Measurements from ENCODE around the gene DSG1.

Gene DSG1

DNA sequence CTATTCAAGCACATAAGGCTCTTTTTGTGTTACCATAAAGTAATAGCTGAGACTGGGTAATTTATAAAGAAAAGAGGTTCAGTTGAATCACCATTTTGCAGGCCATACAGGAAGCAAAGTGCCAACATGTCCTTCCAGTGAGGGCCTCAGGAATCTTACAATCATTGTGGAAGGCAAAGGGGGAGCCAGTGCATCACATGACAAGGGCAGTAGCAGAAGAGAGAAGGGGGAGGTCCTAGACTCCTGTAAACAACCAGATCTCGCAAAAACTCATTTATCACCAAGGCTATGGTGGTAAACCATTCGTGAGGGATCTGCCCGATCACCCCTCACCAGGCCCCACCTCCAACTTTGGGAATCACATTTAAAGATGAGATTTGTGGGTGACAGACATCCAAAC is 75.3 kb downstream of the DSG1 start:
- DNase-seq (ENCODE audit: low read depth) = no peak
- TF ChIP-seq, protein P1, sequence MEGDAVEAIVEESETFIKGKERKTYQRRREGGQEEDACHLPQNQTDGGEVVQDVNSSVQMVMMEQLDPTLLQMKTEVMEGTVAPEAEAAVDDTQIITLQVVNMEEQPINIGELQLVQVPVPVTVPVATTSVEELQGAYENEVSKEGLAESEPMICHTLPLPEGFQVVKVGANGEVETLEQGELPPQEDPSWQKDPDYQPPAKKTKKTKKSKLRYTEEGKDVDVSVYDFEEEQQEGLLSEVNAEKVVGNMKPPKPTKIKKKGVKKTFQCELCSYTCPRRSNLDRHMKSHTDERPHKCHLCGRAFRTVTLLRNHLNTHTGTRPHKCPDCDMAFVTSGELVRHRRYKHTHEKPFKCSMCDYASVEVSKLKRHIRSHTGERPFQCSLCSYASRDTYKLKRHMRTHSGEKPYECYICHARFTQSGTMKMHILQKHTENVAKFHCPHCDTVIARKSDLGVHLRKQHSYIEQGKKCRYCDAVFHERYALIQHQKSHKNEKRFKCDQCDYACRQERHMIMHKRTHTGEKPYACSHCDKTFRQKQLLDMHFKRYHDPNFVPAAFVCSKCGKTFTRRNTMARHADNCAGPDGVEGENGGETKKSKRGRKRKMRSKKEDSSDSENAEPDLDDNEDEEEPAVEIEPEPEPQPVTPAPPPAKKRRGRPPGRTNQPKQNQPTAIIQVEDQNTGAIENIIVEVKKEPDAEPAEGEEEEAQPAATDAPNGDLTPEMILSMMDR (IDR thresholded peaks at IDR 0.05; ENCODE audit: low read depth, low read length, missing control alignments) = no peak
- H3K4me3 ChIP-seq (ENCODE audit: low read depth, low read length) = no peak overlapping the region

DNA sequence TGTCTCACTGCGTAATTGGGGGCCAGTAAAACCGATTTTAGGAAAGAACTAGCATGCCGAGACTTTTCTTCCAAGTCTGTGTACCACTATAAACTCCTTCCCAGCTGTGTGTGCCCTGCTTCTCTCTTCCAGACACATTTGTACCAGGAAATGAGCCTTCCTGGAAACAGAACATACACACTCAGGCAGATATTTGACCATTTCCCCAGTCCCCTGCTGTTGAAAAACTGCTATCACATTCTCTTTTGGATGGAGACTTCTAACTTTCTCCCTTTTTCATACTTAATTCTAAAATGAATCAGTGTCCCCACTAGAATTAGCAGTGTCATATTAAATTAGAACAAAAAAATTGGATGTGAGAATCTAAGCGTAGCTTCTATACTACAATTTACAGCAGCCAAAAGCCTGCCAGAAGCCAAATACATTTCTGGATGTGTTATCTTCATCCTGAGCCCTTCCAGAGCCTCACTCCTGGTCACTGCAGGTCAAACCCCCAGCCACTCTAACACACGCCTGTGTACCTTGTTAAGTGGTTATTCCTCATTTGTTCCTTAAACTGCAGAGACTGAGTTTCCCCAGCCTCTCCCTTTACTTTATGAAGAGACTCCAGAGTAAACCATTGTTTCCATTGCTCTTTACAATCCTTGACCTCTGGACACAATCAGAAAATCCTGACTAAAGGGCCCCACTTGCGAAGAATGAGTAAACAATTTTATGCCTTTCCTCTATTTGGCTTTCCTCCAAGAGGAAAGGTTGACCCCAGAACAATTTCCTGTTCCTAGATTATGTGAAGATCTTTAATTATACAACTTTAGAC is 79.0 kb downstream of the DSG1 start:
- no peak overlapping the region for H3K4me3 ChIP-seq (ENCODE audit: low read depth, low read length)
- DNase-seq (ENCODE audit: low read depth) = no peak
- TF ChIP-seq, protein P1 (IDR thresholded peaks at IDR 0.05; ENCODE audit: low read depth, low read length, missing control alignments) = no peak

DNA sequence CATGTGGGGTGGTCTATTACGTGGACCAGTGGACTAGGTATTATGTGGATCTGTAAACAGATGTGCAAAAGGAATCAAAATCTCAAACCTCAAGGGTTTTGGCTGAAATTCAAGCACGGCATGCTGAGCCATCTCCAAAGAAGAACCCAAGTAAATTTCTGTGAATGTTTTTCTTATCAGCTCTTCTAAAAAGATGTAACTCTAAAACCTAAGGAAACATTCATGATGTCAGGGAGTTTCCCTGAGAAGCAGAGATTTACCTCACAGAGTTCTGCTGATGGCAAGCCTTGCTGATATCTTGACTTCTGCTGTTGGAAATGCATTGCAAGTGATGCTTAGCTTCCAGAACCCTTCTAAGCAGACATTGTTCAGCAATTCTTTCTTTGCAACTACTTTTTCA is 80.2 kb downstream of the DSG1 start:
- H3K4me3 ChIP-seq (ENCODE audit: low read depth, low read length) = no peak overlapping the region
- DNase-seq (ENCODE audit: low read depth) = no peak
- TF ChIP-seq, protein P1 (IDR thresholded peaks at IDR 0.05; ENCODE audit: low read depth, low read length, missing control alignments) = no peak

DNA sequence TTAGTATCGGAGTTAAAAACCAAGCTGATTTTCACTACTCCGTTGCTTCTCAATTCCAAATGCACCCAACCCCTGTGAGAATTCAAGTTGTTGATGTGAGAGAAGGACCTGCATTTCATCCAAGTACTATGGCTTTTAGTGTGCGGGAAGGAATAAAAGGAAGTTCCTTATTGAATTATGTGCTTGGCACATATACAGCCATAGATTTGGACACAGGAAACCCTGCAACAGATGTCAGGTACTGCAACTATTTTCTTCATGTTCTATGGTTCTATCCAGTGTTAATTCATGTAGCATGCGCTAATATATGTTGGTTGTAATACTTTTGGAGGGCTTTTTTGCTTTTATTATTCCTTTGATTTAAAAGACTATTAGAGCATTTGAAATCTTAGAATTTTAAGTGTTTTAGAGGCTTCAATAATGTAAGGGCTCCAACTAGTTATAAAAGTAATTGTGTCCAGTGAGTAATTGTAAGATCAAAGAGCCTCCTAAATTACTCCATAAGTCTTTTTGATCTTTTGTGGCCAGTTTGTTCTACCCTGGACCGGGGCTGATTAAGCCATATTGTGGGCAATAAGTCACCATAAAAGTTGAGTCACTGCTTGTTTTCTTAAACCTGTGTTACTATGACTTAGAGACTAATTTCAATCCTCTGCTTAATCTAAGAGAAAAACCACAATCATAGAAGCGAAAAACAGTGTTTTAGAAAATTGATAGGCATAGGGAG is 81.5 kb downstream of the DSG1 start:
- no peak for DNase-seq (ENCODE audit: low read depth)
- no peak overlapping the region for H3K4me3 ChIP-seq (ENCODE audit: low read depth, low read length)
- TF ChIP-seq, protein P1 (IDR thresholded peaks at IDR 0.05; ENCODE audit: low read depth, low read length, missing control alignments) = no peak

DNA sequence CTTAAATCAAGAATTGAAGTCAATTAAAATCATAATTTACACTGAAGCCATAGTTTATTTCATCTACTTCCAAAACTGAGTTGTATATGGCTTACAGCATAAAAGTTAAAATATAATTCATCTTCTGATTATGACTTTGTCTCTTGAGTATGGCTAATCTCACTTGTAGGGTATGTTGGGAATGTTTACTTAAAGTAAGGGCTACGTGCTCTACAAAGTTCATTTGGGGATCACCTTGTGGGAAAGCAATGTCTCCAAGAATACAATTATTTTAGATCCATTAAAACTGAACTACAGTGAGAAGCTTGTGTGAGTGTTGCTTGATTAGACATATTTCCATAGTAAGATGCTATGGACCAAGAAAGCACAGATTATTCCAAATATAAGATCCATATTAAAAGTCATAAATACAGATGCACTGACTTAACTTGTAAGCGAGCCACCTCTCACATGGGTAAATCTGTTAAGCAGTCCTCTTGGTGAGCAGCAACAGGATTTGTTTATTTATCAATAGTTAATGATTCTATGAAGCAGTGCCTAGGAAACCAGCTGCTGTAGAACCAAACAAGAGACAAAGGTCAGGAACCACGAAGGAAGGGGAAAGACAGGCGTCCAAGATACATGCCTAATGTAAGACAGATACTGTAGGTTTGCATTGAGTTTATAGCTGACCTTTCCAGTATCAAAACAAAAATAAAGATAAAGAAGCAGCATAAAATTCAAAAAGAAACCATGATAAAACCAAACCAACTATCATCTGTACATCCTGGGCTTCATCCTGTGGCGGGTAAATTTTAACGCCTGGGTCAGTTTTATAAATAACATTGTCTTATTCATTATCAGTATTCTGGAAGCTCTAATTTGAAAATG is 83.4 kb downstream of the DSG1 start:
- TF ChIP-seq, protein P1 (IDR thresholded peaks at IDR 0.05; ENCODE audit: low read depth, low read length, missing control alignments) = no peak
- DNase-seq (ENCODE audit: low read depth) = no peak
- H3K4me3 ChIP-seq (ENCODE audit: low read depth, low read length) = no peak overlapping the region

DNA sequence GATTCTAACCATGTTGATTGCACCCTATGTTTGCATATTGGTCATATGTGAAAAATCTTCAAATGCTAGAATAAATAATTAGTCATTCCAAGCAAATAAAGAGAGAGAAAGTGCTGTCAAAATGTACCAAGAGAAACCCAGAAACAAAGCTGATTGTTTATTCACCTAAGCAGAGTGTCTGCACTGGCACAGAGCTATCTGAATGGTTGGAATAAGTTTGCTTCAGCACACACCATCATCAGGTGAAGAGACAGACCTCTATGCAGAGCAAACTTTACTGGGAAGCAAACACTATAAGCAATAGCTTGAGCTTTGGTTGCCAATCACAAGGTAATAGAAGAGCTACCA is 84.0 kb downstream of the DSG1 start:
- no peak for DNase-seq (ENCODE audit: low read depth)
- H3K4me3 ChIP-seq (ENCODE audit: low read depth, low read length) = no peak overlapping the region
- TF ChIP-seq, protein P1 (IDR thresholded peaks at IDR 0.05; ENCODE audit: low read depth, low read length, missing control alignments) = no peak
